AG04449 (cell line): ENCODE measurements around the gene PTPN13.
"Not testable (repeated sequence)": the region's sequence is repeated elsewhere in the genome, so short reads cannot be mapped to it uniquely, and the experiment has no call there.

ENCODE experiments used
- CTCF ChIA-PET: fragments of 350-600 bp; formaldehyde crosslinking; extraction: SDS; loops from one replicate; lab custom pipeline; 2021; ENCODE audit warnings: antibody characterized with exemption; lab: Yijun Ruan, JAX
- POLR2A ChIA-PET: fragments of 400-600, 350-600 bp; formaldehyde crosslinking; extraction: SDS; loops from one replicate; lab custom pipeline; 2020; ENCODE audit warnings: antibody characterized with exemption, inconsistent platforms; lab: Yijun Ruan, JAX
- DNase-seq: peaks from one replicate; pipeline ENCODE4 v3.0.0-alpha.2; 2010; ENCODE audit warnings: low read depth, low spot score
- H3K4me3 ChIP-seq: 2 replicates; pipeline ENCODE4 v1.5.1; 2011; ENCODE audit warnings: low read depth, mild to moderate bottlenecking, control low read depth, low read length
- TF ChIP-seq, protein P1 (sequence below): IDR thresholded peaks from one replicate; pipeline ENCODE4 v1.5.1; 2011; ENCODE audit warnings: mild to moderate bottlenecking, moderate library complexity, low read length, control low read depth, inconsistent platforms; ENCODE audit not compliant: insufficient read depth; ENCODE audit errors: missing control alignments

The PTPN13 gene

DNA sequence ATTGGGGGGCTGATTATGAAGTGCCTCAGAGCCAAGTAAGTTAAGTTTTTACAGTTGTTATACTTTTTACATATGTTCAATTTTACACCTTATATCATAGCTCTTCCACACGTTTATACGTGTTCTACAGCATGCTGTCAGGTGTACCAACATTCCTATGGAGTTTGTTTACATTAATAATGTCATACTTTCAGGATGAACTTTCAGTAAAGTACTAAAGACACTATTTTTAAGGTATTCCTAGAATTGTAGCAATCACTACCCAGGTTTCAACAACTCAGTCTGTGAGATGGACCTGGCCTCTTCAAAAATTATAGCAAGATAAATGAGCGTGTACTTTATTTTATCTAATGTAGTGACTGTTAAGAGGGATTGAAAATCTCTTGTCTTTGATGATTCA lies 92.6 kb downstream of the PTPN13 start:
- TF ChIP-seq, protein P1, sequence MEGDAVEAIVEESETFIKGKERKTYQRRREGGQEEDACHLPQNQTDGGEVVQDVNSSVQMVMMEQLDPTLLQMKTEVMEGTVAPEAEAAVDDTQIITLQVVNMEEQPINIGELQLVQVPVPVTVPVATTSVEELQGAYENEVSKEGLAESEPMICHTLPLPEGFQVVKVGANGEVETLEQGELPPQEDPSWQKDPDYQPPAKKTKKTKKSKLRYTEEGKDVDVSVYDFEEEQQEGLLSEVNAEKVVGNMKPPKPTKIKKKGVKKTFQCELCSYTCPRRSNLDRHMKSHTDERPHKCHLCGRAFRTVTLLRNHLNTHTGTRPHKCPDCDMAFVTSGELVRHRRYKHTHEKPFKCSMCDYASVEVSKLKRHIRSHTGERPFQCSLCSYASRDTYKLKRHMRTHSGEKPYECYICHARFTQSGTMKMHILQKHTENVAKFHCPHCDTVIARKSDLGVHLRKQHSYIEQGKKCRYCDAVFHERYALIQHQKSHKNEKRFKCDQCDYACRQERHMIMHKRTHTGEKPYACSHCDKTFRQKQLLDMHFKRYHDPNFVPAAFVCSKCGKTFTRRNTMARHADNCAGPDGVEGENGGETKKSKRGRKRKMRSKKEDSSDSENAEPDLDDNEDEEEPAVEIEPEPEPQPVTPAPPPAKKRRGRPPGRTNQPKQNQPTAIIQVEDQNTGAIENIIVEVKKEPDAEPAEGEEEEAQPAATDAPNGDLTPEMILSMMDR, result no peak
- POLR2A ChIA-PET, result no interaction called here
- no peak overlapping the region for H3K4me3 ChIP-seq
- DNase-seq, result no peak
- CTCF ChIA-PET, result no interaction called here

- ChIA-PET POLR2A (no interaction called here), CTCF (interaction anchor here (0.6 to 1.1 kb wide), 2 partner anchors 189 to 213 kb away, joined by 3 read pairs; no protein-coding TSS in a partner anchor)
- H3K4me3 ChIP-seq, result no peak overlapping the region
- TF ChIP-seq, protein P1, result no peak
- DNase-seq, result no peak
These were observed 93.9 kb downstream of the PTPN13 start for GRCh38 chr4:86688026-86688425.

- TF ChIP-seq, protein P1, result no peak
- CTCF ChIA-PET, result interaction anchor here (1.2 kb wide), 1 partner anchor 206 kb away, joined by 3 read pairs; no protein-coding TSS in a partner anchor
These were observed 110.5 kb downstream of the PTPN13 start for GRCh38 chr4:86704601-86705000.

GRCh38 chr4:86706923-86707597 lies 112.9 kb downstream of the PTPN13 start:
- no peak overlapping the region for H3K4me3 ChIP-seq
- CTCF ChIA-PET, result no interaction called here
- POLR2A ChIA-PET, result no interaction called here
- DNase-seq, result no peak
- TF ChIP-seq, protein P1, result no peak

More at GRCh38 chr4:86704601-86705000, 110.5 kb downstream of the PTPN13 start:
- POLR2A ChIA-PET, result no interaction called here
- H3K4me3 ChIP-seq, result no peak overlapping the region
- no peak for DNase-seq

DNA sequence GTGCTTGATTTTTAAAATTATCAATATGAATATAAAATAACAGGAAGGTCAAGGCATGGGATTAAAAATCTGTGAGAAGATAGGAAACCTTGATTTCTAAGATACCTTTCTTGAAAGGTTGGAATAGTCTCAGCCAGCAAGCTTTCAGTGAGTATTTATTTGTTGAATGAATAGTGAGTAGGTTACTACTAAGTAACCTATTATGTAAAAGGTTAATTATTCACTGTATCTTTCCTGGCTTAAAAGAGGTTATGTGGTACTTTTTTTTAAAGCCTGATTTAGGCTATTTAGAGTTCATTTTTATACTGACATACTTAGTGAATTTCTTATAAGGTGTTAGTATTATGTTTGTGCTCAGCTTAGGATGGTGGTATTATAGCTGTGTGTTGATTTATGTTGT lies 123.5 kb downstream of the PTPN13 start:
- TF ChIP-seq, protein P1, result no peak
- POLR2A ChIA-PET, result no interaction called here
- CTCF ChIA-PET, result interaction anchor here (0.8 to 1.3 kb wide), 2 partner anchors 14 to 15 kb away, joined by 4 read pairs; no protein-coding TSS in a partner anchor
- DNase-seq, result no peak
- H3K4me3 ChIP-seq, result no peak overlapping the region

DNA sequence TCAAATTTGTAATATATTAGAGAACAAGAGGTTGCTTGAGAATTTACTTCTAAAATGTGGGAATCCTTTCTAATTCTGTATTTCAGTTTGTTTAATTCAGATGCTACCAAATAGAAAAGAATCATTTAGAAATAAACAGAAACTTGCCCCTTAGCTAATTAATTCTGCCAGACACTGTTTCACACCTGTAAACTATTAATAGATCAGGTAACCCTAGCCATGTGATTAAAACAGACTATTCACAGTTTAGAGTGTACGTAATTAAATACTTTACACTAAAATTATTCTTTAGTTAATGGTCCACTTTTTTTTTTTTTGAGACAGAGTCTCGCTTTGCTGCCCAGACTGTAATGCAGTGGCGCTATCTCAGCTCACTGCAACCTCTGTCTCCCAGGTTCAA lies 124.0 kb downstream of the PTPN13 start:
- POLR2A ChIA-PET, result no interaction called here
- CTCF ChIA-PET, result interaction anchor here (1.3 kb wide), 1 partner anchor 15 kb away, joined by 4 read pairs; no protein-coding TSS in a partner anchor
- TF ChIP-seq, protein P1, result no peak

DNA sequence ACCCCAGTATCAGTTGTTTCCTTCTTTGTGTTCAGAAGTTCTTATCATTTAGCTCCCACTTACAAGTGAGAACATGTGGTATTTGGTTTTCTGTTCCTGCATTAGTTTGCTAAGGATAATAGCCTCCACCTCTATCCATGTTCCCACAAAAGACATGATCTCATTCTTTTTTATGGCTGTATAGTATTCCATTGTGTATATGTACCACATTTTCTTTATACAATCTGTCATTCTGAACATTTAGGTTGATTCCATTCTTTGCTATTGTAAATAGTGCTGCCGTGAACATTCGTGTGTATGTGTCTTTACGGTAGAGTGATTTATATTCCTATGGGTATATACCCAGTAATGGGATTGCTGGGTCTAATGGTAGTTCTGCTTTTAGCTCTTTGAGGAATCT lies 125.0 kb downstream of the PTPN13 start:
- H3K4me3 ChIP-seq, DNase-seq, POLR2A ChIA-PET: not testable (repeated sequence)
- CTCF ChIA-PET, result interaction anchor here (1.6 kb wide), 1 partner anchor 196 kb away, joined by 5 read pairs; no protein-coding TSS in a partner anchor

More for the DNA sequence above, 124.0 kb downstream of the PTPN13 start:
- DNase-seq, result no peak
- no peak overlapping the region for H3K4me3 ChIP-seq
